Measurements from ENCODE around the gene ATP10A.

ATP10A gene

GRCh38 chr15:25693321-25694238 lies 169.5 kb downstream of the ATP10A start:
- no peak for DNase-seq

- no peak for DNase-seq
These were observed 171.3 kb downstream of the ATP10A start for GRCh38 chr15:25691544-25692430.

GRCh38 chr15:25690673-25691543 lies 172.2 kb downstream of the ATP10A start:
- DNase-seq, result no peak

GRCh38 chr15:25689592-25689991 lies 173.5 kb downstream of the ATP10A start:
- no peak for DNase-seq

GRCh38 chr15:25688166-25688565 lies 175.0 kb downstream of the ATP10A start:
- no peak for DNase-seq

- DNase-seq, result no peak
These were observed 175.4 kb downstream of the ATP10A start for GRCh38 chr15:25687689-25688088.

GRCh38 chr15:25687276-25687675 lies 175.9 kb downstream of the ATP10A start:
- no peak for DNase-seq

GRCh38 chr15:25686780-25687179 lies 176.3 kb downstream of the ATP10A start:
- DNase-seq, result no peak

- DNase-seq, result no peak
These were observed 178.4 kb downstream of the ATP10A start for GRCh38 chr15:25684521-25685431.

GRCh38 chr15:25683911-25684310 lies 179.2 kb downstream of the ATP10A start:
- DNase-seq, result no peak

- no peak for DNase-seq
These were observed 179.7 kb downstream of the ATP10A start for GRCh38 chr15:25683415-25683814.

- no peak for DNase-seq
These were observed 180.8 kb downstream of the ATP10A start for GRCh38 chr15:25682340-25682739.

- no peak for DNase-seq
These were observed 182.5 kb downstream of the ATP10A start for GRCh38 chr15:25680686-25681025.

- DNase-seq, result no peak
These were observed 183.0 kb downstream of the ATP10A start for GRCh38 chr15:25679964-25680685.

- DNase-seq, result no peak
These were observed 183.6 kb downstream of the ATP10A start for GRCh38 chr15:25679492-25679891.

GRCh38 chr15:25678500-25678855 lies 184.6 kb downstream of the ATP10A start:
- no peak for DNase-seq

- no peak for DNase-seq
These were observed 185.2 kb downstream of the ATP10A start for GRCh38 chr15:25677719-25678499.

GRCh38 chr15:25676070-25676469 lies 187.1 kb downstream of the ATP10A start:
- no peak for DNase-seq

GRCh38 chr15:25675396-25675795 lies 187.7 kb downstream of the ATP10A start:
- no peak for DNase-seq

GRCh38 chr15:25674913-25675312 lies 188.2 kb downstream of the ATP10A start:
- no peak for DNase-seq

All from NCI-H2227 treated with DMSO at 0.1 percent for 48 hours (cell line).